ENCODE measurements around the gene MDN1.
A peak's percentile ranks its signal among the peaks of the same experiment; 100 is the strongest.
"Not testable (repeated sequence)": the region's sequence is repeated elsewhere in the genome, so short reads cannot be mapped to it uniquely, and the experiment has no call there.

MDN1 gene

DNA sequence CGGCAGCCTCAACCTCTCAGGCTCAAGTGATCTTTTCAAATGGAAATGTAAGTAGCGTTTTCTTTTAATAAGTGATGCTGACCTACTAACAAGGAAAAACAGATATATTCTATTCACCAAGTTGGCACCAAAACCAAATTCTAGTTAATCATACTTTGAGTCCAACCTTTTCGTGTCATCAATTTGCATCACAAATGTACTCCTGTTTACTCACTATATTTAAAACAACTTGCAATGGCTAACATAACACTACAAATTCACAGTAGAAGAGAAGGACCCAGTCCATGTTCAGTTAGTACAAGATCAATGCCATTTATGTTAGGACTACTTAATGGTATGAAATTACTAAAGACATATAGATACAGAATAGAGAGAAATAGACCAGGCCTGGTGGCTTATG lies 50.0 kb downstream of the MDN1 start:
- DNase-seq, result no peak

DNA sequence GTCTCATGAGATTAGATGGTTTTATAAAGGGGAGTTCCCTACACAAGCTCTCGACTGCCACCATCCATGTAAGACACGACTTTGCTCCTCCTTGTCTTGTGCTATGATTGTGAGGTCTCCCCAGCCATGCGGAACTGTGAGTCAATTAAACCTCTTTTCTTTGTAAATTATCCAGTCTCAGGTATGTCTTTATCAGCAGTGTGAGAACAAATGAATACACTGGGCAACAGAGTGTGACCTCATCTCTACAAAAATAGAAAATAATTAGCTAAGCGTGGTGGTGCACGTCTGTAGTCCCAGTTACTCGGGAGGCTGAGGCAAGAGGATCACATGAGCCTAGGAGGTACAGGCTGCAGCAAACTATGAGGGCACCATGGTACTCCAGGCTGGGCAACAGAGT lies 51.3 kb downstream of the MDN1 start:
- DNase-seq, result no peak

GRCh38 chr6:89763550-89763949 lies 56.0 kb downstream of the MDN1 start:
- DNase-seq, result no peak

- no peak for DNase-seq
Measured at GRCh38 chr6:89758830-89759229, 60.8 kb downstream of the MDN1 start.

DNA sequence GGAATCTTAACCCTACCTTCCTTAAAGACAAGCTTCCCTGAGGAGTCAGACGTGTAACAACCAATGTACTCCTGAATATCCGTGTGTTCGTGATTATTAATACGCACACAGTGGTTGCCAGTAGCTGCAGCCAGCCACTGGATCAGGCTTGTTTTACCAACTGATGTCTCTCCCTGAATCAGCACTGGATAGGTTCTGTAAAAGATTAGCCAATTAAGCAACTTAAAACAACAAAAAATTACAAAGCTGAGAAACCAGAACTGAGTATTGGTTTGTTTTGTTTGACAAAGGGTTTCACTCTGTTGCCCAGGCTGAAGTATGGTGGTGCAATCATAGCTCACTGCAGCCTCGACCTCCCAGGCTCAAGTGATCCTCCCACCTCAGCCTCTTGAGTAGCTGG lies 69.3 kb downstream of the MDN1 start:
- DNase-seq, result no peak

DNA sequence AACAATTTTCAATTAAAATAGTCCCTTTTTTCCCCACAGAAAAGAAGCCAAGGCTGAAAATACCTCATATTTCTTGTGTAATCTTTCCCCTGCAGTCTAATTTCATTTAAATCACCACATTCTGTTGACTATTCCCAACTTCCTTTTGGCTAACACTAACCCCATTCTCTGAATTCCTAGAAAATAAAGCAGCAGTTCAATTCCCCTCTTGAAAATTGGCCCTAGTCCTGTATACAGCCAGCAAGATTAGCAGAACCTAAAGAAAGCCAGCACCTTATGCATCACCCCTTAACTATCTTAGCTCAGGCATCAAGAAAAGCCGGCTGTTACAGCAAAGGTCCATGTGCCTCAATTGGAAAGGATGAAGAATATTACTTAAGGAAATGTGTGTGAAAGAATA lies 69.7 kb downstream of the MDN1 start:
- DNase-seq, result no peak

- no peak for DNase-seq
Measured at GRCh38 chr6:89745716-89746115, 73.9 kb downstream of the MDN1 start.

DNA sequence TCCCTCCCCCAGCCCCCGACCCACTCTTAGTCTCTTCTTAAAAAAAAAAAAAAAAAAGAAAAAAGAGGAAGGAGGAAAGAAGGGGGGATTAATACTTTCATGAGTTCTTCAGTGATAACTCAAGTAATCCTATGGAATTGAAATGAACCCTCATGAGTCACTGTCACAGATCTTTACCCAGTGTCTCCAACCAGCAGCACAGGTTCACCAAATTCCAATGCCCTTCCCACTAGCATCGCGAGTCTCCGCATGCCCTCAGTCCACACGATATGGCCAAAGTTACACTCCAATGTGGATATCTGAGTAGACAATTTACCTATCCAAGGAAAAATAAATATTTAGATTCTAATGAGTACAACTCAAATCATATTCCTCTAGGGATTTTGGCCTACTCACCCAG lies 74.5 kb downstream of the MDN1 start:
- no peak for DNase-seq

- no peak for DNase-seq
Measured at GRCh38 chr6:89736893-89737292, 82.7 kb downstream of the MDN1 start.

- peak; percentile 58 for DNase-seq
Measured at GRCh38 chr6:89734526-89734925, 85.1 kb downstream of the MDN1 start.

DNA sequence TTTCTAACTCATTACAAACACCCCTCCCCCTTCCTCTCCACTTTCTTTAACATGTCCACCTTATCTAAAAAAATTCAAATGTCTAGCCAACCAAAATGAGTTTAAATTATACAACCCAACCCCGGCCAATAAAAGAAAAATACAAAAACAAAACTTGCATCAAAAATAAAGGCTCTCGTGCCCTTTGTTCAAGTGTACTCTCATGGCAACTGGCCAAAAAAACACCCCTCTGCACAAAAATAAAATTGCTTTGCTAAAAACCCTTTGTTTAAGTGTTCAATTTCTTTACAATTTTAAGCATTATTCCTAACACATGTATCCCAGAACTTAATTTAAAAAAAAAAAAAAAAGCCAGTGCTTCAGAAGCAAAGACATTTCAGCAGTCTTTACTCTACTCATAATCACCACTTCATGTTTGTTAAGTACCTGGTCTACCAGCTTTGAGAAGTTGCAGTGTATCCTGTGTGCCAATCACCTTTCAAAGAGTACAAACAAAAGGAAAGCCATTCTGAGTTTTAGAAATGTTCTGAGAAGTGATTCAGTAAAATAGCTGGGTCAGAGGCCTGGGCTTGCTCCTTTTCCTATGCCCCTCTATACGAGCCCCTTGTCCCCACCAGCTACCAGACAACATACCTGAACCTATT lies 87.5 kb downstream of the MDN1 start:
- DNase-seq, result no peak

- not testable (repeated sequence) for DNase-seq
Measured at GRCh38 chr6:89731262-89731661, 88.3 kb downstream of the MDN1 start.

DNA sequence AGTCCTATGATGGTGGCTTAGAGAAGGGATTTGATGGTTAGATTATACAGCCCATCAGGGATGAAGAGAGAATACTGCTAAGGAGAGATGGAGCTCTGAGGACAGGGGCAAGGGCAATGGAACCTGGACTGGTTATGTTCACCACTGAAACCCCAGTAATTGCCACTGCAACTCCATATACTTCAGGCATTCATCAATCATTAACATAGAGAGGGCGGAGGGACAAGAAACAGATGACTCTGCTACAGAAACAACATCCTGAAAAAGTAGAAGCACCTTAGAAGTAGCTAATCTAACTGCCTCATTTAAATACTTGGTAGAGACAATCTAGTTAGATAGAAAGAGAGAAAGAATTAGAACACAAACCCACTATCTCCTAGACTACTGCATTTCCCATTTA lies 89.8 kb downstream of the MDN1 start:
- no peak for DNase-seq

GRCh38 chr6:89727501-89727900 lies 92.1 kb downstream of the MDN1 start:
- DNase-seq, result no peak

DNA sequence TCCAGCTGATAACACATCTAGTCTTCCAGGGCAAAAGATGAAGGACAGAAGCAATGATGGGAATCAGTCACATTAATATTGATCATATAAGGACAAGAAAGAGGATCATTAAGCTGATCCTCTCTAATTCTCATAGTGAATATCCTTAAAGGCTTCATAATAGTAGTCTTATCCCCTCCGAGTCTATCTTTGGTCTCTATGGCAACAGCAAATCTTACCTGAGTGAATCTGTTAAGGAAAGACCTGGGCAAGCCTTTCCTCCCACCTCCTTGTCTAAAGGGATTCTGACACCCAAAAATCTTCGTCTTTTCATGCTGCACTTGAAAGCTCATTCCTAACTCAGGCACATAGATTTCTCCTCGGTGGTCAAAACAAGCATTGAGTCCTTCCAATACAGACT lies 94.6 kb downstream of the MDN1 start:
- no peak for DNase-seq

GRCh38 chr6:89723046-89723445 lies 96.5 kb downstream of the MDN1 start:
- no peak for DNase-seq

- DNase-seq, result no peak
Measured at GRCh38 chr6:89716532-89716931, 103.1 kb downstream of the MDN1 start.

DNA sequence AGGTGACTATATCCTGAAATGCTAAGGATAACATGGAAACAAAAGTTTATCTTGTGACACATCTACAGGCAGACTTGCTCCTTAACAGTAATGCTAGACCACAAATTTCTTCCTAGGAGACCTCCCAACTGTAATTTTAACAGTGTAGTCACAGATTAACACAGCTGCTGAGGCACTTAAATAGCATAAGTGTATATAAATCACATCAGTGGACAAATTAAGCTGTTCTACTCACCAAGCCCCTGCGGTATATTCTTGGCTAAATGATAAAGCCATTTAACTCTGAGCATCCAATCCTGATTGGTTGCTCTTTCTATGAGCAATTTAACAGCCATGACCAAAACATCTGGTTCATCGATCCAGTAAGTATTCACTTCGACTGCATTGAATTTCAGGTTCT lies 107.8 kb downstream of the MDN1 start:
- no peak for DNase-seq

DNA sequence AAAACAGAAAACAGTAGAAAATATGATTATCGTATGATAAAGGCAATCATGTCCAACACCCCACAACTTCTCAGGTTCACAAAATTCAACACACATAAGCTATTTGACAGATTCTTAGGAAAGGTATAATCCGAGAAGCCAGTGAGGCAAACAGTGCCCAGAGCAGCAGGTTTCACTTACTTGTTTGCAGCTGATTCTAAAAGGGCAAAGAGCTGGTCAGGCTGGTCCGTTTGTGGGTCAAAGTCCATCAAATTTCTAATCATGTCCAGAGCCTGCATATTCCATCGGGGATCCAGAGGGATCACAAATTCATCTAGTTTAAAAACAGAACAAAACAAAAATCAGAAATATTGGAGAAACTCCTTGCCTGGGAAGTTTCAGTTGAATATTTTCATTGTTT lies 111.3 kb downstream of the MDN1 start:
- DNase-seq, result no peak

- DNase-seq, result no peak
Measured at GRCh38 chr6:89707766-89708165, 111.8 kb downstream of the MDN1 start.

DNA sequence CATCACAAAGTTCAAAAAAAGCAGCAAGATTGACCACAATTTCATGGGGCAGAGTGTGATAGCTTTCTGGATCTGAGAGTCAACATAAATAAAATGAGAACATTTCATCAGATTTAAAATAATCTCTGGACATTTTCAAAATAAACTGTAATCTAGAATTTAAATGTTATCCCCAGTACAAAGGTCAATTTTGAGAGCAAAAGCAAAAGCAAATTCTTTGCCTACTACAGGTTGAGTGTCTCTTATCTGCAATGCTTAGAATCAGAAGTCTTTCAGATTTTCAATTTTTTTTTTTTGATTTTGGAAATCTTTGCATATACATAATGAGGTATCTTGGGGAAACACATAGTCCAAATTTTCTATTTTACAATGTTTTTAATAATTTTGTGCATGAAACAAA lies 113.5 kb downstream of the MDN1 start:
- no peak for DNase-seq

DNA sequence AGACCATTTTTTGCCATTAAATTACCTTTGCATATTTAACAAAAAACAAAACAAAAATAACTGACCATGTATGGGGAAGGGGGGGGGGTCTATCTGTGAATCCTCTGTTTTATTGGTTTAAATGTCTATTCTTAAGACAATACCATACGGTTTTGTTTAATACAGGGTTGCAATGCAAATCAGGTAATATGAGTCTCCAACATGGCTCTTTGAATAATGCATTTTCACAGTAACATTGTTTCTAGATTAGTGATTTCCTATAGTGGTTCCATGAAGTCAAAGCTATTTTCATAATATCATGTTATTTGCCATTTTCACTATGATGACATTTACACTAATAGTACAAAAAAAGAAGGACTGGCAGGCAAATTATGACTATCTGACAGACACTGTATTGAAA lies 116.3 kb downstream of the MDN1 start:
- DNase-seq, result no peak

- no peak for DNase-seq
Measured at GRCh38 chr6:89702349-89702748, 117.2 kb downstream of the MDN1 start.

DNA sequence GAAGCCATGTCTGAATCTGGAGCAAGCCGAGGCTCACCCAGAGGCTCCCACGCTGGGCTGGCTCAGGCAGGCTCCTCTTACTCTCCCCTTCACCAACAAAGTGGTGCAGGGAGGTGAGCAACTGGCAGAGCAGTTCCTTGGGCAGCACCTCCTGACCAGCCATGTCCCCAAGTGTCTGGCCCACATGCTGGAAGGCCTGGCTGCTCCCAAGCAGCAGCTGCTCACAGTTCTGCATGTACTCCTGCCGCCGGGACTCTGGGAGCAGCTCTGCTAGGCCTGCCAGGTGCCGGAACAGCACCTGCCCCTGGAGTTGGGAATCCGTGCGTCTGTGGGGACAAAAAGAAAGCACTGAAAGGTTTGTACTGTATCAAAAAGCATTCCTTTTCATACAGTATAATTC lies 123.9 kb downstream of the MDN1 start:
- DNase-seq, result no peak

- no peak for DNase-seq
Measured at GRCh38 chr6:89694428-89694827, 125.2 kb downstream of the MDN1 start.

DNA sequence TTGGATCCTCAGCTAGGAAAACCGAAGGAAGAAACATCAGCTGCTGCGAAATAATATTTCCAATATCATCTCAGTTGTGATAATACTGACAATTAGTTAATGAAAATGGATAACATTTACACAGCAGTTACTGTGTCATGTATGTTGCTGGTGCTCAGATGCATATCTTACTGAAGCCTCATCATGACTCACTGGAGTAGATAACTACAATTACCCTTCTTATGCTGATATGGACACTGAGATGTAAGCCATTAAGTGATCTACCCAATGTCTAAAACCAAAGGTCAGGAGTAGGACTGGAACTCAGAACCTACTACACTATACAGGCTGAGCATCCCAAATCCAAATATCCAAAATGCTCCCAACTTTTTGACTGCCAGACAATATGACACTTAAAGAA lies 126.4 kb downstream of the MDN1 start:
- DNase-seq, result no peak

All from islet precursor cell (in vitro differentiated cells).